ENCODE measurements around the gene HGF. TPM values are rescaled to one million over a fixed set of nuclear protein-coding genes. Genes with fewer than 3 reads are reported as not detected.

The HGF gene
- total RNA-seq, 1 experiment from 2014 or later, result 0.72 TPM

DNA sequence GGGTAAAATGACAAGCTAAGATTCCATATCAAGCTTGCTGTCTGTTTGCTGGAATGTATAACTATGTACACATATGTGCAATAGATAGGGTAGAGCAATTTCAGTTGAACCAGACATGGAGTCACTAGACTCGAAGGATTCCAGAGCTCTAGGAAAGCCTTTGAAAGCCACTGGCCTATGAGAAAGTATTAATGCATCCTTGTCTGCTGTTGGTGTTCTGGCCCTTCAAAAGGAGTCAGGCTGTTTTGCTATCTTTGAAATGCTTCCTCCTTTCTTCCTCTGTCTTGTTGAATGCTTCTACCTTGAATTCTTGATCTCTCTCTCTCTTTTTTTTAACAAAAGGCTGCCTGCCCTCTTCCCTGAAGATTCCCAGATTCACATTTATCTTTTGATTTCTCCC lies 20.8 kb upstream of the HGF start:
- Mint-ChIP-seq H3K4me1 (peaks cover 25% of the 10 kb centered on the region), H3K27me3 (ENCODE audit: low read depth) (no peaks in the 10 kb centered on the region), H3K4me3 (no peak overlapping the region), H3K36me3 (no peaks in the 10 kb centered on the region), H3K27ac (peak overlapping the region; percentile 38; the same call in 1 of the 2 replicates), H3K9me3 (no peaks in the 10 kb centered on the region)
- TF ChIP-seq, protein P1, sequence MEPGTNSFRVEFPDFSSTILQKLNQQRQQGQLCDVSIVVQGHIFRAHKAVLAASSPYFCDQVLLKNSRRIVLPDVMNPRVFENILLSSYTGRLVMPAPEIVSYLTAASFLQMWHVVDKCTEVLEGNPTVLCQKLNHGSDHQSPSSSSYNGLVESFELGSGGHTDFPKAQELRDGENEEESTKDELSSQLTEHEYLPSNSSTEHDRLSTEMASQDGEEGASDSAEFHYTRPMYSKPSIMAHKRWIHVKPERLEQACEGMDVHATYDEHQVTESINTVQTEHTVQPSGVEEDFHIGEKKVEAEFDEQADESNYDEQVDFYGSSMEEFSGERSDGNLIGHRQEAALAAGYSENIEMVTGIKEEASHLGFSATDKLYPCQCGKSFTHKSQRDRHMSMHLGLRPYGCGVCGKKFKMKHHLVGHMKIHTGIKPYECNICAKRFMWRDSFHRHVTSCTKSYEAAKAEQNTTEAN (CRISPR knock-in tag; IDR thresholded peaks at IDR 0.05), result no peak
- TF ChIP-seq, protein P2, sequence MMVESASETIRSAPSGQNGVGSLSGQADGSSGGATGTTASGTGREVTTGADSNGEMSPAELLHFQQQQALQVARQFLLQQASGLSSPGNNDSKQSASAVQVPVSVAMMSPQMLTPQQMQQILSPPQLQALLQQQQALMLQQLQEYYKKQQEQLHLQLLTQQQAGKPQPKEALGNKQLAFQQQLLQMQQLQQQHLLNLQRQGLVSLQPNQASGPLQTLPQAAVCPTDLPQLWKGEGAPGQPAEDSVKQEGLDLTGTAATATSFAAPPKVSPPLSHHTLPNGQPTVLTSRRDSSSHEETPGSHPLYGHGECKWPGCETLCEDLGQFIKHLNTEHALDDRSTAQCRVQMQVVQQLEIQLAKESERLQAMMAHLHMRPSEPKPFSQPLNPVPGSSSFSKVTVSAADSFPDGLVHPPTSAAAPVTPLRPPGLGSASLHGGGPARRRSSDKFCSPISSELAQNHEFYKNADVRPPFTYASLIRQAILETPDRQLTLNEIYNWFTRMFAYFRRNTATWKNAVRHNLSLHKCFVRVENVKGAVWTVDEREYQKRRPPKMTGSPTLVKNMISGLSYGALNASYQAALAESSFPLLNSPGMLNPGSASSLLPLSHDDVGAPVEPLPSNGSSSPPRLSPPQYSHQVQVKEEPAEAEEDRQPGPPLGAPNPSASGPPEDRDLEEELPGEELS (CRISPR knock-in tag; IDR thresholded peaks at IDR 0.05), result no peak
- TF ChIP-seq, protein P3, sequence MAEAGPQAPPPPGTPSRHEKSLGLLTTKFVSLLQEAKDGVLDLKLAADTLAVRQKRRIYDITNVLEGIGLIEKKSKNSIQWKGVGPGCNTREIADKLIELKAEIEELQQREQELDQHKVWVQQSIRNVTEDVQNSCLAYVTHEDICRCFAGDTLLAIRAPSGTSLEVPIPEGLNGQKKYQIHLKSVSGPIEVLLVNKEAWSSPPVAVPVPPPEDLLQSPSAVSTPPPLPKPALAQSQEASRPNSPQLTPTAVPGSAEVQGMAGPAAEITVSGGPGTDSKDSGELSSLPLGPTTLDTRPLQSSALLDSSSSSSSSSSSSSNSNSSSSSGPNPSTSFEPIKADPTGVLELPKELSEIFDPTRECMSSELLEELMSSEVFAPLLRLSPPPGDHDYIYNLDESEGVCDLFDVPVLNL (CRISPR knock-in tag; IDR thresholded peaks at IDR 0.05; ENCODE audit: borderline replicate concordance, low read depth), result no peak
- TF ChIP-seq MXD4 (CRISPR knock-in tag; IDR thresholded peaks at IDR 0.05; ENCODE audit: borderline replicate concordance) (no peak), NFE2L1 (CRISPR knock-in tag; IDR thresholded peaks at IDR 0.05) (no peak), JAZF1 (CRISPR knock-in tag; IDR thresholded peaks at IDR 0.05) (no peak), ETV6 (CRISPR knock-in tag; IDR thresholded peaks at IDR 0.05) (no peak), ESRRA (CRISPR knock-in tag; IDR thresholded peaks at IDR 0.05; ENCODE audit: borderline replicate concordance) (no peak)
- TF ChIP-seq, protein P4, sequence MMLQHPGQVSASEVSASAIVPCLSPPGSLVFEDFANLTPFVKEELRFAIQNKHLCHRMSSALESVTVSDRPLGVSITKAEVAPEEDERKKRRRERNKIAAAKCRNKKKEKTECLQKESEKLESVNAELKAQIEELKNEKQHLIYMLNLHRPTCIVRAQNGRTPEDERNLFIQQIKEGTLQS (CRISPR knock-in tag; conservative IDR thresholded peaks at IDR 0.05), result no peak
- TF ChIP-seq, protein P5, sequence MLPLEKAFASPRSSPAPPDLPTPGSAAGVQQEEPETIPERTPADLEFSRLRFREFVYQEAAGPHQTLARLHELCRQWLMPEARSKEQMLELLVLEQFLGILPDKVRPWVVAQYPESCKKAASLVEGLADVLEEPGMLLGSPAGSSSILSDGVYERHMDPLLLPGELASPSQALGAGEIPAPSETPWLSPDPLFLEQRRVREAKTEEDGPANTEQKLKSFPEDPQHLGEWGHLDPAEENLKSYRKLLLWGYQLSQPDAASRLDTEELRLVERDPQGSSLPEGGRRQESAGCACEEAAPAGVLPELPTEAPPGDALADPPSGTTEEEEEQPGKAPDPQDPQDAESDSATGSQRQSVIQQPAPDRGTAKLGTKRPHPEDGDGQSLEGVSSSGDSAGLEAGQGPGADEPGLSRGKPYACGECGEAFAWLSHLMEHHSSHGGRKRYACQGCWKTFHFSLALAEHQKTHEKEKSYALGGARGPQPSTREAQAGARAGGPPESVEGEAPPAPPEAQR (CRISPR knock-in tag; IDR thresholded peaks at IDR 0.05), result no peak
- ATAC-seq (no peak; the same call in 1 of the 2 replicates), DNase-seq (ENCODE audit: low spot score) (no peak)
- POLR2A ChIA-PET, result no interaction called here
- CTCF ChIA-PET, result no interaction called here

DNA sequence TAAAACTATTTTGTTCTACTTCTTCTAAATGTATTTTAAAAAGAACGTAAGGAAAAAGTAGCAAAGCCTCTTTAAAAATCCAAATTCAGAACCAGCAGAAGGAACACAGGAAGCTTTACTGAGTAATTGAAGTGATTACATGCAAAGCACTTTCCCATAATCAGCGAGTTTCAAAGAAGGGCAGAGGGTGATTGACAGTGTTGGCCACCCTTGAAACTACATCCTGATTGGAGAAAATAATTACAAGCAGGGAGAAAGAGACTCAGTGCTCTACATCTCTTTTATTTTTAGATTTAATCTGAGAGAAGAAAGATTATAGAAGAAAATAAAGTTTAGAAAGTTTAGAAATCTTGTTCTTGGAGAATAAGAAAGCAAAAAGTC lies 20.3 kb upstream of the HGF start:
- POLR2A ChIA-PET, result no interaction called here
- ATAC-seq, result no peak
- Mint-ChIP-seq H3K9me3 (no peaks in the 10 kb centered on the region), H3K4me1 (peaks cover 25% of the 10 kb centered on the region), H3K27me3 (ENCODE audit: low read depth) (no peaks in the 10 kb centered on the region), H3K36me3 (no peaks in the 10 kb centered on the region), H3K27ac (no peak overlapping the region), H3K4me3 (no peak overlapping the region)
- TF ChIP-seq ETV6 (CRISPR knock-in tag; IDR thresholded peaks at IDR 0.05) (no peak), ZNF121 (CRISPR knock-in tag; IDR thresholded peaks at IDR 0.05) (no peak), JUN (CRISPR knock-in tag; IDR thresholded peaks at IDR 0.05) (no peak), TCF7 (CRISPR knock-in tag; IDR thresholded peaks at IDR 0.05; ENCODE audit: low read depth) (no peak)
- CTCF ChIA-PET, result interaction anchor here (1.3 kb wide), 1 partner anchor 14 kb away, joined by 5 read pairs; no protein-coding TSS in a partner anchor
- no peak for DNase-seq (ENCODE audit: low spot score)

DNA sequence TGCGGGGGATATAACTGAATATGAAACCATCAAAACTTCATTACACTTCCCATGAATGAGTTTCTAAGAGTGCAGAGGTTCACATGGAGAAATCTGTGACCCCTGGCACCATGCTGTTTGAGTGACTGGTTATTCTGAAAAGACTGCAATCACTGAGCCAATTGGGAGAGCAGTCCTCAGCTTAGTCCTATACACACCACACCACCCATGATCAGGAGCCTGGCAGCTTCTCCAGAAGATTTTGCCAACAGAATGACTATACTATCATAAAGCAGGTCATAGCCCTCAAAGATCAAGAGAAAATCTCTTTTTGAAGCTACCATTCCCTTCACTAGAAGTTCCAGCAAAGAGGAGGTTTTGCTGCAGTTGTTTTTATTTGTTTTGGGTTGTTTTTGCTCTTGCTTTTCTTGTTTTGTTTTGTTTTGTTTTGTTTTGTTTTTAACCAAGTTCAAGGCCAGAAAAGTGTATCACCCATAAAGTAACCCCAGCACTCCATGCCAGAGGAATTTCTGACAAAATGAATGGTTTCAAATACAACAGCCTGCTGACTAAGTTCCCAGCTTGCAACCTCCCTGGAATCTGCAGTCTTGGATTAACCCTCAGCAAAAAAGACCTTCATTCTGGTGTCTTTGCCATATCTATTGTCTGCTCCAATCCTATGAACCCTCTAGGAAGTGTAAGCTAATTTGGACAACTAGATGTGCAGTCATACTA lies 19.7 kb upstream of the HGF start:
- Mint-ChIP-seq H3K36me3 (no peaks in the 10 kb centered on the region), H3K4me3 (no peak overlapping the region), H3K4me1 (peaks cover 25% of the 10 kb centered on the region), H3K27ac (no peak overlapping the region), H3K9me3 (no peaks in the 10 kb centered on the region), H3K27me3 (ENCODE audit: low read depth) (no peaks in the 10 kb centered on the region)
- no peak; the same call in 1 of the 2 replicates for ATAC-seq
- POLR2A ChIA-PET, result no interaction called here
- CTCF ChIA-PET, result interaction anchor here (0.8 to 1.3 kb wide), 2 partner anchors 13 to 320 kb away, joined by 3 to 5 read pairs; no protein-coding TSS in a partner anchor
- DNase-seq (ENCODE audit: low spot score), result no peak
- TF ChIP-seq, protein P2 (CRISPR knock-in tag; IDR thresholded peaks at IDR 0.05), result no peak
- TF ChIP-seq MYBL2 (CRISPR knock-in tag; IDR thresholded peaks at IDR 0.05), result no peak
- no peak for TF ChIP-seq JUN (CRISPR knock-in tag; IDR thresholded peaks at IDR 0.05)
- no peak for TF ChIP-seq JAZF1 (CRISPR knock-in tag; IDR thresholded peaks at IDR 0.05)
- TF ChIP-seq, protein P6, sequence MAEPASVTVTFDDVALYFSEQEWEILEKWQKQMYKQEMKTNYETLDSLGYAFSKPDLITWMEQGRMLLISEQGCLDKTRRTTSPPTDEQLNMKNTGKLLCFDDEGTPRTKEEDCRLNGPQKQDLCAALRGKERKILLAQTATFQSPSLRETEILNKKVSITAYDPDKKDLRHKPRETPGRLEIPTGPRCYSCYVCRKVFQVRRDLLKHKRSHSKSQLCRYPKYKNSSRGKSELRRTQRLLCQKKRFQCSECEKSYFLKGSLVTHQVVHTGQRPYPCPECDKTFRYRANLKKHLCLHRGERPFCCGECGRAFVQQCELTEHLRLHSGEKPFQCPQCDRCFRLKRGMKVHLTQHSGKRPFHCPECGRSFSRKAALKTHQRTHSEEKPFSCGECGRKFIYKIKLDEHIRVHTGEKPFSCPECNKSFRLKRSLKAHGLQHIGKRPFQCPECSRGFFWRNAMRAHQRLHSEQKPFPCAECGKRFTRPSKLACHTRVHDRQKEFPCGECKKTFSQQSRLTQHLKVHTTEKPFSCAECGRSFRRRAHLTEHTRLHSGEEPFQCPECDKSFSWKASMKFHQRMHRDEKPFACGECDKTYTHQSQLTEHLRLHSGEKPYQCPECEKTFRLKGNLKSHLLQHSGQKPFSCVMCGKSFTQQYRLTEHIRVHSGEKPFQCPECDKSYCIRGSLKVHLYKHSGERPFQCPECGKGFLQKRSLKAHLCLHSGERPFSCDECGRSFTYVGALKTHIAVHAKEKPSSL (CRISPR knock-in tag; conservative IDR thresholded peaks at IDR 0.05), result no peak
- no peak for TF ChIP-seq ZBTB21 (CRISPR knock-in tag; IDR thresholded peaks at IDR 0.05; ENCODE audit: borderline replicate concordance)
